ENCODE measurements around the gene NUP188.

Gene NUP188

GRCh38 chr9:128983536-128983935 is 36.0 kb downstream of the NUP188 start:
- Histone ChIP-seq H3K36me3 (ENCODE audit: control insufficient read depth, low read length) (peaks cover 87% of the 10 kb centered on the region), H3K9me3 (ENCODE audit: control insufficient read depth, insufficient read depth, low read length) (no peaks in the 10 kb centered on the region), H3K4me2 (ENCODE audit: low read length) (no peak overlapping the region), H3K79me2 (ENCODE audit: control insufficient read depth, low read length) (no peaks in the 10 kb centered on the region), H3K4me1 (ENCODE audit: control insufficient read depth, low read length) (no peaks in the 10 kb centered on the region), H3F3A (ENCODE audit: control insufficient read depth, insufficient read depth) (no peaks in the 10 kb centered on the region), H4K20me1 (ENCODE audit: control insufficient read depth, insufficient read depth, low read depth, low read length) (no peaks in the 10 kb centered on the region), H3K4me3 (ENCODE audit: low read length) (no peak overlapping the region), H3K27ac (ENCODE audit: low read depth, low read length) (no peak overlapping the region), H3K27me3 (ENCODE audit: control insufficient read depth, low read length) (no peaks in the 10 kb centered on the region), H3K9me2 (replicated peaks; ENCODE audit: control insufficient read depth, low read length) (no peaks in the 10 kb centered on the region)
- TF ChIP-seq CTCF (IDR thresholded peaks at IDR 0.05; ENCODE audit: low read depth, low read length, poor library complexity, severe bottlenecking): no peak
- no peak for TF ChIP-seq EZH2phosphoT487 (IDR thresholded peaks at IDR 0.05; ENCODE audit: borderline replicate concordance, low read length)

GRCh38 chr9:128986671-128987070 is 39.2 kb downstream of the NUP188 start:
- no peak overlapping the region for H3K27ac ChIP-seq (ENCODE audit: low read depth, low read length)
- no peaks in the 10 kb centered on the region for H4K20me1 ChIP-seq (ENCODE audit: control insufficient read depth, insufficient read depth, low read depth, low read length)
- H3K4me3 ChIP-seq (ENCODE audit: low read length): no peak overlapping the region
- H3K9me2 ChIP-seq (replicated peaks; ENCODE audit: control insufficient read depth, low read length): no peaks in the 10 kb centered on the region
- H3K4me2 ChIP-seq (ENCODE audit: low read length): no peak overlapping the region
- H3K36me3 ChIP-seq (ENCODE audit: control insufficient read depth, low read length): peaks cover 79% of the 10 kb centered on the region
- no peaks in the 10 kb centered on the region for H3K9me3 ChIP-seq (ENCODE audit: control insufficient read depth, insufficient read depth, low read length)
- no peaks in the 10 kb centered on the region for H3K79me2 ChIP-seq (ENCODE audit: control insufficient read depth, low read length)
- H3F3A ChIP-seq (ENCODE audit: control insufficient read depth, insufficient read depth): no peaks in the 10 kb centered on the region
- no peak for TF ChIP-seq EZH2phosphoT487 (IDR thresholded peaks at IDR 0.05; ENCODE audit: borderline replicate concordance, low read length)
- TF ChIP-seq CTCF (IDR thresholded peaks at IDR 0.05; ENCODE audit: low read depth, low read length, poor library complexity, severe bottlenecking): no peak
- no peaks in the 10 kb centered on the region for H3K27me3 ChIP-seq (ENCODE audit: control insufficient read depth, low read length)
- H3K4me1 ChIP-seq (ENCODE audit: control insufficient read depth, low read length): no peaks in the 10 kb centered on the region

- Histone ChIP-seq H3K4me2 (ENCODE audit: low read length) (no peak overlapping the region), H4K20me1 (ENCODE audit: control insufficient read depth, insufficient read depth, low read depth, low read length) (no peaks in the 10 kb centered on the region), H3K9me2 (replicated peaks; ENCODE audit: control insufficient read depth, low read length) (no peaks in the 10 kb centered on the region), H3K27ac (ENCODE audit: low read depth, low read length) (no peak overlapping the region), H3K9me3 (ENCODE audit: control insufficient read depth, insufficient read depth, low read length) (no peaks in the 10 kb centered on the region), H3K36me3 (ENCODE audit: control insufficient read depth, low read length) (peaks cover 75% of the 10 kb centered on the region), H3F3A (ENCODE audit: control insufficient read depth, insufficient read depth) (no peaks in the 10 kb centered on the region), H3K4me1 (ENCODE audit: control insufficient read depth, low read length) (no peaks in the 10 kb centered on the region), H3K4me3 (ENCODE audit: low read length) (no peak overlapping the region), H3K27me3 (ENCODE audit: control insufficient read depth, low read length) (no peaks in the 10 kb centered on the region), H3K79me2 (ENCODE audit: control insufficient read depth, low read length) (no peaks in the 10 kb centered on the region)
- no peak for TF ChIP-seq EZH2phosphoT487 (IDR thresholded peaks at IDR 0.05; ENCODE audit: borderline replicate concordance, low read length)
- TF ChIP-seq CTCF (IDR thresholded peaks at IDR 0.05; ENCODE audit: low read depth, low read length, poor library complexity, severe bottlenecking): no peak
These were observed 40.3 kb downstream of the NUP188 start for GRCh38 chr9:128987805-128988204.

GRCh38 chr9:128992995-128993394 is 45.5 kb downstream of the NUP188 start:
- TF ChIP-seq CTCF (IDR thresholded peaks at IDR 0.05; ENCODE audit: low read depth, low read length, poor library complexity, severe bottlenecking) (no peak), EZH2phosphoT487 (IDR thresholded peaks at IDR 0.05; ENCODE audit: borderline replicate concordance, low read length) (no peak)
- no peaks in the 10 kb centered on the region for H3K9me3 ChIP-seq (ENCODE audit: control insufficient read depth, insufficient read depth, low read length)
- no peaks in the 10 kb centered on the region for H4K20me1 ChIP-seq (ENCODE audit: control insufficient read depth, insufficient read depth, low read depth, low read length)
- H3K36me3 ChIP-seq (ENCODE audit: control insufficient read depth, low read length): peaks cover 78% of the 10 kb centered on the region
- no peaks in the 10 kb centered on the region for H3K27me3 ChIP-seq (ENCODE audit: control insufficient read depth, low read length)
- H3K9me2 ChIP-seq (replicated peaks; ENCODE audit: control insufficient read depth, low read length): no peaks in the 10 kb centered on the region
- no peak overlapping the region for H3K4me3 ChIP-seq (ENCODE audit: low read length)
- H3K27ac ChIP-seq (ENCODE audit: low read depth, low read length): no peak overlapping the region
- no peaks in the 10 kb centered on the region for H3K79me2 ChIP-seq (ENCODE audit: control insufficient read depth, low read length)
- H3K4me1 ChIP-seq (ENCODE audit: control insufficient read depth, low read length): no peaks in the 10 kb centered on the region
- no peak overlapping the region for H3K4me2 ChIP-seq (ENCODE audit: low read length)
- no peaks in the 10 kb centered on the region for H3F3A ChIP-seq (ENCODE audit: control insufficient read depth, insufficient read depth)

Measured in DOHH2 (cell line).